GM12873 (cell line): Measurements from ENCODE around the gene PCDH20.

ENCODE experiments used
- TF ChIP-seq, protein P1 (sequence below): IDR thresholded peaks from 2 replicates; pipeline ENCODE4 v1.5.1; 2012; ENCODE audit warnings: low read depth, mild to moderate bottlenecking, moderate library complexity, low read length, control low read depth; ENCODE audit not compliant: insufficient read depth; ENCODE audit errors: missing control alignments

PCDH20 gene, protein sequence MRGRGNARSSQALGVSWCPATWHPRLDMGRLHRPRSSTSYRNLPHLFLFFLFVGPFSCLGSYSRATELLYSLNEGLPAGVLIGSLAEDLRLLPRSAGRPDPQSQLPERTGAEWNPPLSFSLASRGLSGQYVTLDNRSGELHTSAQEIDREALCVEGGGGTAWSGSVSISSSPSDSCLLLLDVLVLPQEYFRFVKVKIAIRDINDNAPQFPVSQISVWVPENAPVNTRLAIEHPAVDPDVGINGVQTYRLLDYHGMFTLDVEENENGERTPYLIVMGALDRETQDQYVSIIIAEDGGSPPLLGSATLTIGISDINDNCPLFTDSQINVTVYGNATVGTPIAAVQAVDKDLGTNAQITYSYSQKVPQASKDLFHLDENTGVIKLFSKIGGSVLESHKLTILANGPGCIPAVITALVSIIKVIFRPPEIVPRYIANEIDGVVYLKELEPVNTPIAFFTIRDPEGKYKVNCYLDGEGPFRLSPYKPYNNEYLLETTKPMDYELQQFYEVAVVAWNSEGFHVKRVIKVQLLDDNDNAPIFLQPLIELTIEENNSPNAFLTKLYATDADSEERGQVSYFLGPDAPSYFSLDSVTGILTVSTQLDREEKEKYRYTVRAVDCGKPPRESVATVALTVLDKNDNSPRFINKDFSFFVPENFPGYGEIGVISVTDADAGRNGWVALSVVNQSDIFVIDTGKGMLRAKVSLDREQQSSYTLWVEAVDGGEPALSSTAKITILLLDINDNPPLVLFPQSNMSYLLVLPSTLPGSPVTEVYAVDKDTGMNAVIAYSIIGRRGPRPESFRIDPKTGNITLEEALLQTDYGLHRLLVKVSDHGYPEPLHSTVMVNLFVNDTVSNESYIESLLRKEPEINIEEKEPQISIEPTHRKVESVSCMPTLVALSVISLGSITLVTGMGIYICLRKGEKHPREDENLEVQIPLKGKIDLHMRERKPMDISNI

GRCh38 chr13:61415749-61416148 is at the start of gene PCDH20:
TSS of gene PCDH20 (minus strand) at chr13:61415849. CDS start at chr13:61415158, 691 bp downstream.
- TF ChIP-seq, protein P1, sequence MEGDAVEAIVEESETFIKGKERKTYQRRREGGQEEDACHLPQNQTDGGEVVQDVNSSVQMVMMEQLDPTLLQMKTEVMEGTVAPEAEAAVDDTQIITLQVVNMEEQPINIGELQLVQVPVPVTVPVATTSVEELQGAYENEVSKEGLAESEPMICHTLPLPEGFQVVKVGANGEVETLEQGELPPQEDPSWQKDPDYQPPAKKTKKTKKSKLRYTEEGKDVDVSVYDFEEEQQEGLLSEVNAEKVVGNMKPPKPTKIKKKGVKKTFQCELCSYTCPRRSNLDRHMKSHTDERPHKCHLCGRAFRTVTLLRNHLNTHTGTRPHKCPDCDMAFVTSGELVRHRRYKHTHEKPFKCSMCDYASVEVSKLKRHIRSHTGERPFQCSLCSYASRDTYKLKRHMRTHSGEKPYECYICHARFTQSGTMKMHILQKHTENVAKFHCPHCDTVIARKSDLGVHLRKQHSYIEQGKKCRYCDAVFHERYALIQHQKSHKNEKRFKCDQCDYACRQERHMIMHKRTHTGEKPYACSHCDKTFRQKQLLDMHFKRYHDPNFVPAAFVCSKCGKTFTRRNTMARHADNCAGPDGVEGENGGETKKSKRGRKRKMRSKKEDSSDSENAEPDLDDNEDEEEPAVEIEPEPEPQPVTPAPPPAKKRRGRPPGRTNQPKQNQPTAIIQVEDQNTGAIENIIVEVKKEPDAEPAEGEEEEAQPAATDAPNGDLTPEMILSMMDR, result no peak

- TF ChIP-seq, protein P1, result no peak
These were observed 47.4 kb upstream of the PCDH20 start for GRCh38 chr13:61463024-61463423.

DNA sequence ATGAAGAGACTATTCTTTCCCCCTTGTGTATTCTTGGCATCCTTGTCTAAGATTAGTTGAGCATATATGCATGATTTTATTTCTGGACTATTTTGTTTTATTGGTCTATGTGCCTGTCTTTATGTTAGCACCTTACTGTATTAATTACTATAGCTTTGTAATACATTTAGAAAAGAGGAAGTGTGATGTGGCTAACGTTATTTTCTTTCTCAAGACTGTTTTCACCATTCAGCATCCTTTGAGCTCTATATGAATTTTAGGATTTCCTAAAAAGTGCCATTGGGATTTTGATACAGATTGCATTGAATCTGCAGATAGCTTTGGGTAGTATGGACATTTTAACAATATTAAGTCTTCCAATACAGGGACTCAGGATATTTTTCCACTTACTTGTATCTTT is 37.5 kb upstream of the PCDH20 start:
- TF ChIP-seq, protein P1, result no peak

GRCh38 chr13:61432029-61432428 is 16.4 kb upstream of the PCDH20 start:
- TF ChIP-seq, protein P1, result no peak

DNA sequence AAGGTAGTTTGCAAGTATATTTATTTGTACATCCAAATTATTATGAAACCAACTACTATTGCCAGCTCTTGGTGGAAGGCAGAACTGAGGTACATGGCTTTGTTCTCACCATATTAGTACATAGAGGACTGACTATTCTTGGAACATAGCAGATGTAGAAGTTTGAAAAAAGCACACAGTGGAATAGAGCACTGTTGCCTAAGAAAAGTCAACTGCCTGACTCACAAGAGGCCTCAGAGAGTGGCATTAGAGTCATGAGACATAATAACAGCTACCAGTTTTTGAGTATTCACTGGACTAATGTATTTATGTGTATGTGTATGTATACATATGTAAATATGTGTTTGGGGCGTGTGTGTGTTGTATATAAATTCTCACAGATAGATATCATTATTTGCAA is 8.3 kb upstream of the PCDH20 start:
- TF ChIP-seq, protein P1, result no peak

DNA sequence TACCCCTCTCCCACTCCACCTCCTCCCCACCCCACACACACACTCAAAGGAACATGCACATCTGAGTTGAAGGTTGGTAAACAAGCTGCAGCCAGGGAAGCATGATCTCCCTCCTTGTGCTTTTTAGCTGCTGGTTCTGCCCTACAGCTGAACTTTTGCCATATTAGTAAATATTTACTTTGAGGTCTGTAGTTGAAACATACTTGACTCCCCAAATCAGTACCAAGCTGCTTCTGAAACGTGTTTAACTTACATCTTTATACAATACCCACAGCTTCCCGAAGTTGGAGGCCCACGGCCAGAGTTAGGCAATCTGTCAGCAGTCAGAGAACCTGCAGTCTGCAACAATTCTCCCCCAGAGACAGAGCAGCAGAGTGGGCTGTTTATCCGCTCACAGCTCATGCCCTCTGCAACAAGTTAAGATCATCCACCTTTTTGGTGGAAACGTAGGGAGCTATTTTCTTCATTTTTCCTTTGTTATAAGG is 1.5 kb upstream of the PCDH20 start:
- TF ChIP-seq, protein P1, result no peak
